Lower leg skin (tissue), 3 donors: ENCODE measurements around the gene RASL12.

Source experiments
- POLR2A ChIP-seq, 2 donors: fragments of 450-650 bp; IDR thresholded peaks; one replicate each; pipeline ENCODE4 v1.6.1; 2016 to 2017; ENCODE audit warnings: antibody characterized with exemption in 2 of 2, mild to moderate bottlenecking in 1 of 2, moderate library complexity in 1 of 2
- TF ChIP-seq, protein P1 (sequence below), 3 donors: fragments of 450-650 bp; IDR thresholded peaks; one replicate each; pipeline ENCODE4 v1.5.1; 2016; ENCODE audit warnings: antibody characterized with exemption in 3 of 3, mild to moderate bottlenecking in 3 of 3, moderate library complexity in 2 of 3

DNA sequence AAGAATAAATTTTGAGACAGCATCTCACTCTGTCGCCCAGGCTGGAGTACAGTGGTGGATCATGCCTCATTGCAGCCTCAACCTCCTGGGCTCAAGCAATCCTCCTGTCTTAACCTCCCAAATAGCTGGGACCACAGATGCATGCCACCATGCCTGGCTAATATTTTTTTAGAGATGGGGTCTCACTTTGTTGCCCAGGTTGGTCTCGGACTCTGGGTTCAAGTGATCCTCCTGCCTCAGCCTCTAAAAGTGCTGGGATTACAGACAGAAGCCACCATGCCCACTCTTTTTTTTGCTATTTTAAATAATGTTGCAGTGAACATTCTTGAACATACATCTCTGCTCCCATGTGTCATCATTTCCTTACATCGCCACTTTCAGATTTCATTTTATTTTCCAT lies 29.4 kb downstream of the RASL12 start:
- TF ChIP-seq, protein P1, sequence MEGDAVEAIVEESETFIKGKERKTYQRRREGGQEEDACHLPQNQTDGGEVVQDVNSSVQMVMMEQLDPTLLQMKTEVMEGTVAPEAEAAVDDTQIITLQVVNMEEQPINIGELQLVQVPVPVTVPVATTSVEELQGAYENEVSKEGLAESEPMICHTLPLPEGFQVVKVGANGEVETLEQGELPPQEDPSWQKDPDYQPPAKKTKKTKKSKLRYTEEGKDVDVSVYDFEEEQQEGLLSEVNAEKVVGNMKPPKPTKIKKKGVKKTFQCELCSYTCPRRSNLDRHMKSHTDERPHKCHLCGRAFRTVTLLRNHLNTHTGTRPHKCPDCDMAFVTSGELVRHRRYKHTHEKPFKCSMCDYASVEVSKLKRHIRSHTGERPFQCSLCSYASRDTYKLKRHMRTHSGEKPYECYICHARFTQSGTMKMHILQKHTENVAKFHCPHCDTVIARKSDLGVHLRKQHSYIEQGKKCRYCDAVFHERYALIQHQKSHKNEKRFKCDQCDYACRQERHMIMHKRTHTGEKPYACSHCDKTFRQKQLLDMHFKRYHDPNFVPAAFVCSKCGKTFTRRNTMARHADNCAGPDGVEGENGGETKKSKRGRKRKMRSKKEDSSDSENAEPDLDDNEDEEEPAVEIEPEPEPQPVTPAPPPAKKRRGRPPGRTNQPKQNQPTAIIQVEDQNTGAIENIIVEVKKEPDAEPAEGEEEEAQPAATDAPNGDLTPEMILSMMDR (IDR thresholded peaks at IDR 0.05) = no peak
- TF ChIP-seq POLR2A (IDR thresholded peaks at IDR 0.05) = no peak
